Ectodermal cell (in vitro differentiated cells): ENCODE results near the gene CLDN22.
"Not testable (repeated sequence)": the region's sequence is repeated elsewhere in the genome, so short reads cannot be mapped to it uniquely, and the experiment has no call there.

Source experiments
- H3K27ac ChIP-seq: 2 replicates; pipeline ENCODE4 v1.7.0; 2013; ENCODE audit warnings: mild to moderate bottlenecking, low read depth, low read length; ENCODE audit not compliant: insufficient read depth, poor library complexity, severe bottlenecking
- H3K27me3 ChIP-seq: 2 replicates; pipeline ENCODE4 v1.7.0; 2013; ENCODE audit warnings: mild to moderate bottlenecking, low read length; ENCODE audit not compliant: insufficient read depth, control insufficient read depth, poor library complexity, severe bottlenecking
- H3K36me3 ChIP-seq: one replicate; pipeline ENCODE4 v1.7.0; 2013; ENCODE audit warnings: low read length; ENCODE audit not compliant: control insufficient read depth, insufficient read depth
- H3K4me1 ChIP-seq: one replicate; pipeline ENCODE4 v1.7.0; 2013; ENCODE audit warnings: low read length; ENCODE audit not compliant: control insufficient read depth, insufficient read depth
- H3K4me3 ChIP-seq: 2 replicates; pipeline ENCODE4 v1.7.0; 2013; ENCODE audit warnings: low read depth, low read length, control low read depth; ENCODE audit not compliant: insufficient read depth
- H3K9me3 ChIP-seq: 2 replicates; pipeline ENCODE4 v1.7.0; 2013; ENCODE audit warnings: mild to moderate bottlenecking, low read length, moderate library complexity; ENCODE audit not compliant: control insufficient read depth
- WGBS, 2 experiments: methylation state at CpG; one replicate each; pipeline ENCODE4 v1.1.7; 2013; ENCODE audit warnings: missing lambda C conversion rate in 2 of 2; 5-methylcytosine and 5-hydroxymethylcytosine counted together

CLDN22 gene

GRCh38 chr4:183332447-183332846 is 12.4 kb upstream of the CLDN22 start:
- no peaks in the 10 kb centered on the region for H3K36me3 ChIP-seq
- H3K27me3 ChIP-seq, result no peaks in the 10 kb centered on the region
- H3K27ac ChIP-seq, result no peak overlapping the region
- no peaks in the 10 kb centered on the region for H3K4me1 ChIP-seq
- 86 to 87% methylated on average over 10 to 11 of the region's 11 CpGs for WGBS, 2 experiments
- no peak overlapping the region for H3K4me3 ChIP-seq
- H3K9me3 ChIP-seq, result peaks cover 2% of the 10 kb centered on the region

GRCh38 chr4:183330841-183331240 is 10.8 kb upstream of the CLDN22 start:
- no peak overlapping the region for H3K27ac ChIP-seq
- H3K4me3 ChIP-seq, result no peak overlapping the region
- 93 to 94% methylated on average over 2 of the region's 2 CpGs for WGBS, 2 experiments
- no peaks in the 10 kb centered on the region for H3K4me1 ChIP-seq
- H3K9me3 ChIP-seq, result peaks cover 2% of the 10 kb centered on the region
- no peaks in the 10 kb centered on the region for H3K27me3 ChIP-seq
- H3K36me3 ChIP-seq, result no peaks in the 10 kb centered on the region

- Histone ChIP-seq H3K36me3 (no peaks in the 10 kb centered on the region), H3K9me3 (peaks cover 2% of the 10 kb centered on the region), H3K27me3 (no peaks in the 10 kb centered on the region), H3K4me1 (no peaks in the 10 kb centered on the region), H3K27ac (no peak overlapping the region), H3K4me3 (no peak overlapping the region)
- 79 to 83% methylated on average over 9 to 10 of the region's 10 CpGs for WGBS, 2 experiments
These were observed 10.1 kb upstream of the CLDN22 start for GRCh38 chr4:183329954-183330742.

- Histone ChIP-seq H3K9me3 (peaks cover 2% of the 10 kb centered on the region), H3K27ac (no peak overlapping the region), H3K4me3 (no peak overlapping the region), H3K27me3 (no peaks in the 10 kb centered on the region), H3K4me1 (no peaks in the 10 kb centered on the region), H3K36me3 (no peaks in the 10 kb centered on the region)
- WGBS, 2 experiments, result 97 to 99% methylated on average over 6 of the region's 6 CpGs
These were observed 9.2 kb upstream of the CLDN22 start for GRCh38 chr4:183329244-183329643.

- no peaks in the 10 kb centered on the region for H3K27me3 ChIP-seq
- H3K36me3 ChIP-seq, result no peaks in the 10 kb centered on the region
- WGBS, 2 experiments, result 84 to 86% methylated on average over 7 of the region's 7 CpGs
- H3K9me3 ChIP-seq, result peaks cover 2% of the 10 kb centered on the region
- no peak overlapping the region for H3K27ac ChIP-seq
- no peak overlapping the region for H3K4me3 ChIP-seq
- H3K4me1 ChIP-seq, result no peaks in the 10 kb centered on the region
These were observed 8.8 kb upstream of the CLDN22 start for GRCh38 chr4:183328832-183329231.

- Histone ChIP-seq H3K27me3 (no peaks in the 10 kb centered on the region), H3K9me3 (peaks cover 2% of the 10 kb centered on the region), H3K4me1 (no peaks in the 10 kb centered on the region), H3K4me3 (no peak overlapping the region), H3K36me3 (no peaks in the 10 kb centered on the region), H3K27ac (no peak overlapping the region)
- WGBS, 2 experiments, result 92 to 93% methylated on average over 7 of the region's 7 CpGs
These were observed 7.8 kb upstream of the CLDN22 start for GRCh38 chr4:183327827-183328226.

- H3K36me3 ChIP-seq, result no peaks in the 10 kb centered on the region
- peaks cover 2% of the 10 kb centered on the region for H3K9me3 ChIP-seq
- H3K4me3 ChIP-seq, result no peak overlapping the region
- no peaks in the 10 kb centered on the region for H3K27me3 ChIP-seq
- no peaks in the 10 kb centered on the region for H3K4me1 ChIP-seq
- WGBS, 2 experiments, result 91 to 93% methylated on average over 2 of the region's 2 CpGs
- H3K27ac ChIP-seq, result no peak overlapping the region
These were observed 6.8 kb upstream of the CLDN22 start for GRCh38 chr4:183326853-183327252.

- H3K36me3 ChIP-seq, H3K4me1 ChIP-seq, H3K27me3 ChIP-seq, H3K9me3 ChIP-seq, H3K27ac ChIP-seq, H3K4me3 ChIP-seq: not testable (repeated sequence)
- 89 to 92% methylated on average over 6 of the region's 6 CpGs for WGBS, 2 experiments
These were observed 6.3 kb upstream of the CLDN22 start for GRCh38 chr4:183326387-183326786.

- Histone ChIP-seq H3K4me1 (no peaks in the 10 kb centered on the region), H3K9me3 (peaks cover 2% of the 10 kb centered on the region), H3K27ac (no peak overlapping the region), H3K4me3 (no peak overlapping the region), H3K27me3 (no peaks in the 10 kb centered on the region), H3K36me3 (no peaks in the 10 kb centered on the region)
- 93 to 95% methylated on average over 7 of the region's 7 CpGs for WGBS, 2 experiments
These were observed 4.5 kb upstream of the CLDN22 start for GRCh38 chr4:183324619-183325018.

- H3K27me3 ChIP-seq, H3K9me3 ChIP-seq, H3K36me3 ChIP-seq, H3K4me1 ChIP-seq, H3K4me3 ChIP-seq, H3K27ac ChIP-seq: not testable (repeated sequence)
- WGBS, 2 experiments, result 98 to 99% methylated on average over 11 of the region's 11 CpGs
These were observed 4.0 kb upstream of the CLDN22 start for GRCh38 chr4:183324056-183324455.
